Measurements from ENCODE around the gene MVB12B.

DNA sequence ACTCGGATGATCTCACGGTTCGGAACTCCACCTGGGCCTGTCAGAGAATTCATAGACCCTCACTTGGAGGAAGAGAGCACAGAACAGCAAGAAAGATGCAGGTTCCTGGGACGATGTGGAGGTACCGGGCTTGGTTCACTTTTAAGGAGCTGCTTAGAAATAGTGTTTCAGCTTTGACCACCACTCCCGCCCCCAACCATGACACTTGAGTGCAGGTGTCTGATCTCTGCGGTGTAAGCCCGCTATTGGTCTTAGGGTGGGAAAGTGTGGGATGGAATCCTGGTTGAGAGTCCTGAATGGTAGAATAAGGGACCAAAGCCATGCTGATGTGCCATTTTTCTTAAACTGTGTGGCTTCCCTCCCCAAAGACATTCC, 189.9 kb downstream of the MVB12B start:
- TF ChIP-seq, protein P1, sequence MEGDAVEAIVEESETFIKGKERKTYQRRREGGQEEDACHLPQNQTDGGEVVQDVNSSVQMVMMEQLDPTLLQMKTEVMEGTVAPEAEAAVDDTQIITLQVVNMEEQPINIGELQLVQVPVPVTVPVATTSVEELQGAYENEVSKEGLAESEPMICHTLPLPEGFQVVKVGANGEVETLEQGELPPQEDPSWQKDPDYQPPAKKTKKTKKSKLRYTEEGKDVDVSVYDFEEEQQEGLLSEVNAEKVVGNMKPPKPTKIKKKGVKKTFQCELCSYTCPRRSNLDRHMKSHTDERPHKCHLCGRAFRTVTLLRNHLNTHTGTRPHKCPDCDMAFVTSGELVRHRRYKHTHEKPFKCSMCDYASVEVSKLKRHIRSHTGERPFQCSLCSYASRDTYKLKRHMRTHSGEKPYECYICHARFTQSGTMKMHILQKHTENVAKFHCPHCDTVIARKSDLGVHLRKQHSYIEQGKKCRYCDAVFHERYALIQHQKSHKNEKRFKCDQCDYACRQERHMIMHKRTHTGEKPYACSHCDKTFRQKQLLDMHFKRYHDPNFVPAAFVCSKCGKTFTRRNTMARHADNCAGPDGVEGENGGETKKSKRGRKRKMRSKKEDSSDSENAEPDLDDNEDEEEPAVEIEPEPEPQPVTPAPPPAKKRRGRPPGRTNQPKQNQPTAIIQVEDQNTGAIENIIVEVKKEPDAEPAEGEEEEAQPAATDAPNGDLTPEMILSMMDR (conservative IDR thresholded peaks at IDR 0.05; ENCODE audit: low read length): no peak
- TF ChIP-seq EZH2phosphoT487 (IDR thresholded peaks at IDR 0.05; ENCODE audit: borderline replicate concordance): no peak

All from Loucy (cell line).